Stimulated activated CD4-positive, alpha-beta T cell treated with anti-CD3 and anti-CD28 coated beads, TNF-alpha, amount 100 ng/mL, for 4 hours (primary cell): ENCODE data around the gene BLVRA.
"Not testable (repeated sequence)": the region's sequence is repeated elsewhere in the genome, so short reads cannot be mapped to it uniquely, and the experiment has no call there.

Experiments
- DNase-seq, 3 experiments: peaks; one replicate each; pipeline ENCODE4 v3.0.0-alpha.2; 2020; ENCODE audit warnings: low read depth in 3 of 3

BLVRA gene

DNA sequence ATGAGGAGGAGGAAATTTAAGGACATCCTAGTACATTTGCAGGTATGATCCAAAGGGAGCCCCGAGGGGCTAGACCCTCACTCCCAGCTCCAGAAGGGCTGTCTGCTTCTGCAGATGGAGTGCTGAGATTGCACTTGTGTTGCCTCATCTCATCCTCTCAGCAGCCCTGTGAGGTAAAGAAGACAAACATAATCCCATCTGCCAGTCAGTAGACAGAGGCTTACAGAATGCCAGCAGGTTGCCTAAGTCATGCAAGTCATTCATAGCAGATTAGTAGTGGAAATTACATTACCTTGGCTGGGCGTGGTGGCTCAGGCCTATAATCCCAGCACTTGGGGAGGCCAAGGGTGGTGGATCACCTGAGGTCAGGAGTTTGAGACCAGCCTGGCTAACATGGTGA, 45.4 kb downstream of the BLVRA start:
- no peak for DNase-seq

DNA sequence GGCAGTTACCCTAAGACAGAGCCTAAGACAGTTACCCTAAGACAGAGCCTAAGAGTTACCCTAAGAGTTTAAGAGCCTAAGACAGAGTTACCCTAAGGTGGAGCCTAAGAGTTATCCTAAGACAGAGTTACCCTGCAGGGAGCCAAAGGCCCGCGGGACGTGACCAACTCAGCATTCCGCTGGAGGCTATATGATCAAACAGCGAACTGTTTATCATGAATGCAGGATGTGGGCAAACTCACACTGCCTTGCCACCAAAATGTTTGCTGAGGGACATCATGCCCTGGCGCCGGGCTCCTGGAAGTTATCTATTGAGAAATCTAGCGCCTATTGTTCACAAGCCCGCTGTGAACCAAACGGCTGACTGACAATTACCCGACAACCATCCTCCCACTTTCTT, 49.9 kb downstream of the BLVRA start:
- no peak for DNase-seq

DNA sequence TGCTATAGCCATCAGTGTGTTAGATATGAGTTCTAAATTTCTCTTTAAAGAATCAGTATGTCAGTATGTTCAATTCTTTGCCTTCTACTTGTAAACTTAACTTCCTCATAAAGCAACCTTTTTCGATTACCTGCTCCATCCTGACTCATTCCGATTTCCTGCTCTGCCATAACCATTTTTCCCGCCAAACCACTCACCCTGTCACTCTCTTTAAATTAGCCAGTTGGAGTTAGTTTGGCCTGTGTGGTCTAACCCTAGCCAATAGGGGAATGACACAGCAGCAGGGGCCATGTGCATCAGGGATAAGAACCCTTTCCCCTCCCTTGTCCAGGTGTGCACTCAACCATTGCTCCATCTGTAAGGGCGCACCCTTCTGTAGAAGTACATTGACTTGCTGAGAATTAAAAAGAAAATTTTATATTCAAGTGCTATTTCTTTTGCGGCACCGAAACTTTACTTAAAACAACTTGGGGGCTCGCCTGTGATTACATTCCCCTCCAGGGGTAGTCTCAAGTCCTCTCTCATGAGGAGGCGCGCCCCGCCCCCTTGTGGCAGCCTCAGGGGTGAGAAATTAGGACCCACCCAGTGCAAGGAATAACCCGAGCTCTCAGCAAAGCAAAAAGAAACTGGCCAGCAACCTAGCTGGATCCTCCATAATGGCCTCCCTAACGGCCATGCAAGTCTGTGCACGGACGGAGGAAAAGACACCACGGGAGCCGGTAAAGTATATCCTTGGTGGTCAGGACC, 51.9 kb downstream of the BLVRA start:
- peak in 2 of 3 experiments; percentile 6 to 16 for DNase-seq

DNA sequence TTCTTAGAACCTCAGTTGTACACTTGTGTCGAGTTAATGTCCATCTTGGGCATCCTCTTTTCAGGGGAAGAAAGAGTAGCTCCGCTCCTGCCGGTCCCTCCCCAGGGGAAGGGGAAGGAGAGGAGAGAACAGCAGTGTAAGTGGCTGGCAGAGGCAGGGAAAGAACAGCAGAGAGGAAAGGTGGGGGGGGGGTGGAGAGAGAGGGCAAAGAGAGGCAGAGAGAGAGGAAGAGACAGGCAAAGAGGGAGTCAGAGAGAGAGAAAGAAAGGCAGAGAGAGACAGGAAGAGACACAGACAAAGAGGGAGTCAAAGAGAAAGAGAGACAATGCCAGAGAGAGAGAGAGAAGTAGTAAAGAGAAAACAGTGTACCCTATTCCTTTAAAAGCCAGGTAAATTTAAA, 56.9 kb downstream of the BLVRA start:
- DNase-seq = no peak

DNA sequence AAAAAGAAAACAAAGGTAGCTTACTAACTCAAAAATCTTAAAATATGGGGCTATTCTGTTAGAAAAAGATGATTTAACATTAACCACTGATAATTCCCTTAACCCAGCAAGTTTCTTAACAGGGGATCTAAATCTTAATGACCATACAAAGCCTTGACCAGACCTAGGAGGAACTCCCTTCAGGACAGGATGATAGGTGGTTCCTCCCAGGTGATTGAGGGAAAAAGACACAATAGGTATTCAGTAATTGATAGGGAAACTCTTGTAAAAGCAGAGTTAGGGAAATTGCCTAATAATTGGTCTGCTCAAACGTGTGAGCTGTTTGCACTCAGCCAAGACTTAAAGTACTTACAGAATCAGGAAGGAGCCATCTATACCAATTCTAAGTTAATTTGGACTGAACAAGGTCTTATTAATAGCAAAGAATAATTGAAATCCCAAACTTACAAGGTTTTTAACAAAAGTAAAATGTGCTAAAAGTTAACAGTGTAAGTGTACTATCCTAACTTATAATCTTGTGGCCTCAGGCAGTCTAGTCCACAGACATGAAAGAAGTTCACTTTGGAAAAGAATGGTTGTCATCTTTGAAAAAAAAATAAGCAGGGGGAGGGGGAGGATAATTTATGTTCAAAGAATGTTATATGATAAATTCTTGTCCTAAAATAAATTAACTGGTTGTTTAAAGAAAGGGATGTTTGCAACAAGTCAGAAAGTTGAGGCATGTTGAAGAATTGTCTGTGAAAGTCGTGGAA, 57.7 kb downstream of the BLVRA start:
- not testable (repeated sequence) for DNase-seq

DNA sequence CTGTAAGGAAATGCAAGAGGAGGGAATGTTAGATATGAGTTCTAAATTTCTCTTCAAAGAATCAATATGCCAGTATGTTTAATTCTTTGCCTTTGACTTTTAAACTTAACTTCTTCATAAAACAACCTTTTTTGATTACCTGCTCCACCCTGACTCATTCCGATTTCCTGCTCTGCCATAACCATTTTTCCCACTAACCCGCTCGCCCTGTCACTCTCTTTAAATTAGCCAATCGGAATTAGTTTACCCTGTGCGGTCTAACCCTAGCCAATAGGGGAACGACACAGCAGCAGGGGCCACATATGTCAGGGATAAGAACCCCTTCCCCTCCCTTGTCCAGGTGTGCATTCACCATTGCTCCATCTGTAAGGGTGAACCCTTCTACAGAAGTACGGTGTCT, 64.9 kb downstream of the BLVRA start:
- not testable (repeated sequence) for DNase-seq

DNA sequence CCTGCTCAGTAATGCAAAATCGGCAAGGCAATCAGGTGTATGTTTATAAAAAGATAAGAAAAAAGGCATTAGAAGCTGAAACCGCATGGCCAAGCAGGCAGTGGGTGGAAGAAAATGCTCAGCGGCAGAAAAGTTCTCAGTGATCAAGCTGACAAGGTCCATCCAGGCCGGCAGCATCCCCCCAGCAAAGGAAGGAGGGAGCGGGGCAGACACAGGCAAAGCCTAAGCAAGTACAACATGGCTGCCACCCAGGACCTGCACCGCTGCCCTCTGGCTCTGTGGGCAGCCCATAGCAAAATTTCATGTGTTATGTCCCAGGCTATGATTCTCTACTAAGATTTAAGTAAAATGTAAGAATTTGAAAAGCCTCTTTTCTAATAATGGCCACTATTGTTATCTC, 65.5 kb downstream of the BLVRA start:
- DNase-seq = no peak

DNA sequence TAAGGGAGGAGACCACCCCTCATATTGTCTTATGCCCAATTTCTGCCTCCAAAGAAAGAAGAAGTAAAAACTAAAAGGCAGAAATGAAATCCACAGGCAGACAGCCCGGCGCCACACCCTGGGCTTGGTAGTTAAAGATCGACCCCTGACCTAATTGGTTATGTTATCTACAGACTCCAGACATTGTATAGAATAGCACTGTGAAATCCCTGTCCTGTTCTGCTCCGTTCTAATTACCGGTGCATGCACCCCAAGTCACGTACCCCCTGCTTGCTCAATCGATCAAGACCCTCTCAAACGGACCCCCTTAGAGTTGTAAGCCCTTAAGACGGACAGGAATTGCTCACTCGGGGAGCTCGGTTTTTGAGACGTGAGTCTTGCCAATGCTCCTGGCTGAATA, 66.0 kb downstream of the BLVRA start:
- DNase-seq = not testable (repeated sequence)

DNA sequence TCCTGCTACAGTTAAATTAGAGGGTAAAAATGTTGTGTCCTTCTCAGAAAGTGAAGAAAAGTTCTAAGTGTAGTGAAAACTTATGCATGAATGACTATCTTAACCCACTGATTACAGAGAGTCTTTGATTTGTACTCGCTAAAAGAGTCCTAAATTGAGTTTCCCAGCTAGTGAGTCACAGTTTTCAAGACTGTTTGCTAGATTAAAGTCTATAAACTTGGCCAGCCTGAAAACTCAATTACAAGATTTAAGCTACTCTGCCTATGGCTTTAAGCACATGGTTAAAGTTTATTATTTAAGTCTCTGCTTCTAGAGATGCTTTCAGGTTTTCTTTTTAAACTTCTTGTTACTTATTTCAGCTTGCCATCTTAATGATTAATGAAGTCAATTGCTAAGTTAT, 66.5 kb downstream of the BLVRA start:
- no peak for DNase-seq

DNA sequence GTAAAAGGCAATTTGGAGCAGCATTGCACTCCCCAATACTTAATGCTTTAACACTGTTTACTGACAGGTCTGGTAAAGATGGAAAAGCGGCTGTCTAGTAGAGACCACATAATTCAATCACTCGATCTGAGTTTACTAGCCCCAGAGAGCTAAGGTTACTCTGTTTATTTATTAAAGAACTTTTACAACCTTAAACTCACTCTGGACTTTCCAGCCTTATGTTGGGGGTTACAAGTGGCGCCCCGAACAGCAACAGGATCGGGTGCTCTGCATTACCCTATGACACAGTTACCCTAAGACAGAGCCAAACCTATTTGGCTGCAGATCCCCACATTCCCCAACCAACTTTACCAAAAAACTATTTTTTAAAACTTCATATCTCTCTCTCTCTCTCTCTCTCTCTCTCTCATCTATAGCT, 66.9 kb downstream of the BLVRA start:
- no peak for DNase-seq

DNA sequence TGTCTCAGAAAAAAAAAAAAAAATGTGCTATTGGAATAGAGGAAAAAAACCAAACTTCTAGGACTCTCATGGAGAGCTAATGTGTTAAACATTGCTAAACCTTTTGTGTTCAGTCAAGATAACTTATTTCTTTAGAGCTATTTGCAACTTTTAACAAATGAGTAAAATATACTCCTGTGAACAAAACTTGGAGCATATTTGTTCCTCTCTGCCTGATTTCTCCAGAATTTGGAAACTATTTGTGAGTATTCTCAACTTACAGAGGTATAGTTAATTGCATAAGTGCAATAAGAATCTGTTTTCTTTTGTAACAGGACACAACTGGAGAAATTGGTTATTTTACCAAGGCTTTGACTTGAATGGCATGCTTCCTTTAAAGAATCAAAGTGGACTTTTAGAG, 72.4 kb downstream of the BLVRA start:
- not testable (repeated sequence) for DNase-seq

DNA sequence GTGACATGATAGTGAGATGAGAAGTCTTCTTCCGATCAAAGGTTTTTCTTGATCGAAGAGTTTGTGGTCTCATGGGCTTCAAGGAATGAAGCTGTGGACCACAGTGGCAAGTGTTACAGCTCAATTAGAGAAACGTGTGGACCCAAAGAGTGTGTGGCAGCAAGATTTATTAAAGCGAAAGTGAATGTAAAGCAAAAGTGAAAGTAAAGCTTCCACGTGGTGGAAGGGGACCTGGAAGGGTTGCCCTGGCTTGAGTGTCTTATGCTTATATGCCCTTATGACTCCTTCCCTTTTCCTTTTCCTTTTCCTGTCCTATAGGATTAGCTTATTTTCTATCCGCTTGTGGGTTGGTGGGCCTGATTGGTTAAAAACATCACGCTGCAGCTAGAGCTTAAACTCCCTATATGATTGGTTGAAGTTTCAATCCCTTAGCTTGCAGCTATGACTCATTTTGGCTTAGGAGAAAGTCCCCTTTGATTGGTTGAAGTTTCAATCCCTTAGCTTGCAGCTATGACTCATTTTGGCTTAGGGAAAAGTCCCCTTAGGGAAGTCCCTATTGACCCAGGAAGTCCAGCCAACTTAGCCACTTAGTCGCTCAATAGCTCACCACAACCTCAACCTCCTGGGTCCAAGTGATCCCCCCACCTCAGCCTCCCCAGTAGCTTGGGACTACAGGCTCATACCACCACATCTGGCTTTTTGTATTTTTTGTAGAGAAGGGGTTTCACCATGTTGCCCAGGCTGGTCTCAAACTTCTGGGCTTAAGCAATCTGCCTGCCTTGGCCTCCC, 76.2 kb downstream of the BLVRA start:
- peak; percentile 10 to 28 (median 15) for DNase-seq

DNA sequence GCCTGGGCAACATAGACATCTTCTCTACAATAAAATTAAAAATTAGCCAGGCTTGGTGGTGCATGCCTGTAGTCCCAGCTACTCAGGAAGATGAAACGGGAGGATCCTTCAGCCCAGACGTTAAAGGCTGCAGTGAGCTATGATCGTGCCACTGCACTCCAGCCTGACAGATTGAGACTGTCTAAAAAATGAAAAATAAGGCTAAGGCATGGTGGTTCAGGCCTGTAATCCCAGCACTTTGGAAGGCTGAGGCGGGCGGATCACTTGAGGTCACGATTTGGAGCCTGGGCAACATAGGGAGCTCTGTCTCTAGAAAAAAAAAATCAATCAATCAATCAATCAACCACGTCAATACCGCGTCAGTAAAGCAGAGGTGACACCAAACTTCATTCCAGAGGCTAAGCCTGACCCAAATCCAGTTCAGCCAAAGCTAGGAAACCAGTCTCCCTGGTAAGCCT, 79.8 kb downstream of the BLVRA start:
- DNase-seq = no peak

DNA sequence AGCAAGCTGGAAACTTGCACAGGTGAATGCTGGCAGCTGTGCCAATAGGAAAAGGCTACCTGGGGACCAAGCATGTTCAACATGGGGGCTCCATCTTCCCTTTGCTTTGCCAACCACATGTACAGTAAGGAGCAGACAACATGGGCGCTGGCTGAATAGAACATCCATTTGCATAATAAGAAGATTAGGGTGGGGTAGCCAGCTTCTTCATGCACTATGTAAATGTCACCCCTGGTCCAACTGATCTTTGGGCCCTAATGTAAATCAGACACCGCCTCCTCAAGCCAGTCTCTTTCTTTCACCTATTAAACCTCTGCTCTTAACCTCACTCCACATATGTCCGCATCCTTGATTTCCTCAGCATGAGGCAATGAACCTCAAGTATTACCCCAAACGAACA, 84.8 kb downstream of the BLVRA start:
- DNase-seq = no peak

DNA sequence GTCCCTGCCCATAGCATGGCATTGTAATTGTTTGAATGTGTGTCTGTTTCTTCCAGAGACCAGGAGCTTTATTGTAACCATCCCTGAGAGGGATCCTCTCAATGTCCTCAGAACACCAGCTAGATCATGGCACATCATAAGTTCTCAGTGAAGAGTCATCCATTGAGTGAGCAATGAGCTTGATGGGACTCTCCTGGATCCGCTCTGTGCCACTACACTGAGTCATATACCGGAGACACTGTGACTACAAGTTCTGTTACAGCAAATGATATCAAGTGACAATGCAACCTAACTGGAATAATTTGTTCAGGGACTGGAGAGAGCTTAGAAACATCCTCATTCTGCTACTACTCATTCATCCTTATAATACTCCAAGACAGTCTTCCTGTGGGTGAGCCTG, 85.8 kb downstream of the BLVRA start:
- DNase-seq = no peak

DNA sequence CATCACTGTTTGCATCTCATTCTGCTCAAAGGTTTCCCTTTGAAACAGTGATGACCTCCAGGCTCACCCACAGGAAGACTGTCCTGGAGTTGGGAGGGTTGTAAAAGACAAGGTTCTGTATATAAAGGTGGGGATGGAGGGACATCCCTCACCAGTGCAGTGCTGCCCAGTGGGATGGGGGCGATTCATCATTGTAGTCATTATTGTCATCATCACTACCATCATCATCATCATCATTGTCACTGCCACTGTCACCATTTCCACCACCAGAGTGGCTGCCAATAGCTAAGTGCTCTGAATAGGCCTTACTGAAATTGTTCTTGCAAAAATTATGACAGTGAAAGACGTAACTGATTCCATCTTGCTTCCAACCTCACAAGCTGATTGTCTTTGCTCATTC, 86.2 kb downstream of the BLVRA start:
- DNase-seq = no peak

DNA sequence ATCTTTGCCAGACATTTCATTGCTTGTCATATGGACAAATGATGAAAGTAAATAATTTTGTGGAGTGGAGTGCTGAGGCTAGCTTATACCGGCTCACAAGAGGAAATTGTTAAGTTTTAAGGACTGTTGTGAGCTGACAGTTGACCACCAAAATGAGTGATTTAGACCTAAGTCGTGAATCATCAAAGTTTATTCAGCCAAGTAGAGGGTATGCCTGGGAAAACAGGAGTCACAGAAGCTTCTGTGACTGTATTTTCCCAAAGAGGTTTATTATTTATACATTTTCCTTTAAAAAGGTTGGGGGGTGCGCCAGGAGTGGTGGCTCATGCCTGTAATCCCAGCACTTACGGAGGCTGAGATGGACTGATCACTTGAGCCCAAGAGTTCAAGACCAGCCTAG, 89.0 kb downstream of the BLVRA start:
- no peak for DNase-seq

DNA sequence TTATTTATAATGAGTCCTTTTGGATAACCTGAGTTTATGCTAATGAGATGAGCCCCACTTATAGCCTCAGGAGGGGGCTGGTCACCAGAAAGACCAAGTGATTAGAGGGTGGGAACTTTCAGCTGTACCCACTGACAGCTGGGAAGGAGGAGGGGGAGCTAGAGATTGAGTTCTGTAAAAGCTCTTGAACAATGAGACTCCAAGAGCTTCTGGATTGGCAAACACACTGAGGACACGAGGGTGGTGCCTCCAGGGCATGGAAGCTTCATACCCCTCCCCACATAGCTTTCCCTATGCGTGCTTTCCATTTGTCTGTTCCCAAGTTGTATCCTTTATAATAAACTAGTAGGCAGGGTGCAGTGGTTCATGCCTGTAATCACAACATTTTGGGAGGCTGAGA, 90.6 kb downstream of the BLVRA start:
- DNase-seq = no peak

DNA sequence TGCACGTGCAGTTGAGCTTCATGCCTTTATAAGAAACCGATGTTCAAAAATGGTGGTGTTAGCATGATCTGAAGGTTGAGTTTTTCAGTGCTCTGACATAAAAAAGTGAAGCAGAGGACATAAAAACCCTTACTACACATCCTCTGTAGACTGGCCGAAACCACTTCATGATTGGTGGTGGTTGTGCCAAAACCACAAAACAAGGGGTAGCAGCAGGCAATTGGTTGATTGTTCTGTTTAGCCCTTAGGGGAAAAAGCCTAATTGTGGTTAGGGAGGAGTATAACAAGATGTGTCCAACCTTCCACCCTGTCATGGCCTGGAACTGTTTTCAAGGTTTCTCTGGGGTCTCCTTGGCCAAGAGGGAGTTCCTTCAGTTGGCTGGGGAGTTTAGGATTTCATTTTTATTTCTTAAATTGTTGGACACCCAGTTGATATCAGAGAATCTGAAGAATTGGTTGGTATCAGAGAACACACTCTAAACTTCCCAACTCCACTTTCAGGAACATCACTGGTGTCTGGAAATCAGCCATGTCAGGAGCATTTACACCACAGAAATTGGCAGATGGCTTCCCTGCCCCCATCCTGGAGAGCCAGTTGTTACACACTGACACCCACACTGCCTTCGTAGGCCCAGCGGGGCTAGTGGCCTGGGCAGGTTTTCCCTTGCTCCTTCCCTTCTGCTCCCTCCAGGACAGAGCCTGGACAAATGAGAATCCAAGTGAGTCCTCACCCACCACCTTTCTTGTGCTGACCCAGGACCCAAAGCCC, 92.1 kb downstream of the BLVRA start:
- no peak for DNase-seq

DNA sequence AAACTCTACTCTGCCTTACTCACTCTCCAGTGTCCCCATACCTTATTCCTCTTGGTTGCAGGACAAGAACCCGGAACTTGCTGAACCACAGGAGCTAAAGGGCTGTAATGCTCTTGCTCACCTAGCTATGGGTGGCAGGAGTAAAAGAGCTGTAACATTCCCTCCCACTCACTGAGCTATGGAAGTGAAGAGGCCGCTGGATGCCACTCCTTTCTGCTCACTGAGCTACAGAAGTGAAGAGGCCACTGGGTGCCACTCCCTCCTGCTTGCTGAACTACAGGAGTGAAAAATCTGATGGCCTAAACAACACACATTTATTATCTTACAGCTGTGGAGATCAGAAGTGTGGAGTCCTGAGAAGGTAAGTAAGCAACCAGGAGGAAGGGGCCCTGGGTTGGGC, 93.3 kb downstream of the BLVRA start:
- DNase-seq = no peak

DNA sequence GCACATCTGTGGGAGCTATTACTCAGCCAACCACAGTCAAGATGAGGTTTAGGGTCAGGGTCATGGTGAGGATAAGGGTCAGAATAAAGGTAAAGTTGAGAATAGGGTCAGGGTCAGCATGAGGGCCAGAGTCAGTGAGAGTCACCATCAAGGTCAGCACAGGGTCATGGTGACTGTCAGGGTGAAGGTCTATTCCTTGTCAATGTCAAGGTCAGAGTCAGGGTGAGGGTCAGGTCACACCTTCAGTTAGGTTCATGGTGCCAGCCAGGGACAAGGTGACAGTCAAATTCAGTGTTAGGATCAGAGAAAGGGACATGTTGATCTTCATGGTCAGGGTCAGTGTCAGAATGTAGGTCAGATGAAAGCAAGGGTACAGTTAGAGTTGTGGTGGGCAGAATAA, 96.7 kb downstream of the BLVRA start:
- DNase-seq = no peak

DNA sequence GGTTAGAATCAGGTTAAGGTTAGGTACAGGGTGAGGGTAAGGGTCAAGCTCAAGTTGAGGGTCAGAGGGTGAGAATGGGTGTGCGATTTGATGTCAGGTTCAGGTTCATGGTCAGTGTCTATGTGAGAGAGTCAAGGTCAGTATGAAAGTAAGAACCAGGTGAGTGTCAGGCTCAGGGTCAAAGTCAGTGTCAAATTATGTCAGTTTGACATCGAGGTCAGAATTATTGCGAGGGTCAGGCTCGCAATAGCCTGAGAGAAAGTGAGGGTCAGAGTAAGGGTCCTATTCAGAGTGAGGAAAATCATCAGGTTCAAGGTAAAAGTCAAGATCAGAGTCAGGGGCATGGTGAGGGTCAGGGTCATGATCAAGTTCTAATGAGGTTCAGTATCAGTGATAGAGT, 97.8 kb downstream of the BLVRA start:
- no peak for DNase-seq
